GM21576 (cell line): ENCODE results near the gene TRIM37.
A peak's percentile ranks its signal among the peaks of the same experiment; 100 is the strongest.
"Not testable (repeated sequence)": the region's sequence is repeated elsewhere in the genome, so short reads cannot be mapped to it uniquely, and the experiment has no call there.

Source experiments
- ATAC-seq: cut with Tn5 transposase; IDR thresholded peaks from one replicate; pipeline ENCODE4 v1.9.1; 2021; ENCODE audit warnings: mild to moderate bottlenecking, moderate library complexity; ENCODE audit not compliant: unreplicated experiment

Gene TRIM37

GRCh38 chr17:59111539-59111938 lies 4.9 kb upstream of the TRIM37 start:
- ATAC-seq, result no peak

DNA sequence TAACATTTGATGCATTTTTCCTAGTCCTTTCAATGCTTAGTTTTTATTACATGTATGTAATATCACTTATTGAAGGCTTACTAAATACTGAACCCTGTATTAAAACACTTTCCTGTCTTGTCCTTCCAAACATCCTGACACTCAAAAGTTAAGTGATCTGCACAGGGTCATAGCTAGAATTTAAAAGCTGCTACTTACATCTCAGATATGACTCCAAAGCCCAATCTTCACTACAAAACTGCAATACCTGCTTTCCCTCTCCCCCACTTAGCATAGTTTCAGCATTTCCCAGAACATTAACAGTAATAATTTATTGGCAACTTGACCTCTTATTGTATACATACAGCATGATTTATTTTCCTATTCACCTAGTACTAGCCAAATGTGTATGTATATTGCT lies 4.3 kb upstream of the TRIM37 start:
- no peak for ATAC-seq

DNA sequence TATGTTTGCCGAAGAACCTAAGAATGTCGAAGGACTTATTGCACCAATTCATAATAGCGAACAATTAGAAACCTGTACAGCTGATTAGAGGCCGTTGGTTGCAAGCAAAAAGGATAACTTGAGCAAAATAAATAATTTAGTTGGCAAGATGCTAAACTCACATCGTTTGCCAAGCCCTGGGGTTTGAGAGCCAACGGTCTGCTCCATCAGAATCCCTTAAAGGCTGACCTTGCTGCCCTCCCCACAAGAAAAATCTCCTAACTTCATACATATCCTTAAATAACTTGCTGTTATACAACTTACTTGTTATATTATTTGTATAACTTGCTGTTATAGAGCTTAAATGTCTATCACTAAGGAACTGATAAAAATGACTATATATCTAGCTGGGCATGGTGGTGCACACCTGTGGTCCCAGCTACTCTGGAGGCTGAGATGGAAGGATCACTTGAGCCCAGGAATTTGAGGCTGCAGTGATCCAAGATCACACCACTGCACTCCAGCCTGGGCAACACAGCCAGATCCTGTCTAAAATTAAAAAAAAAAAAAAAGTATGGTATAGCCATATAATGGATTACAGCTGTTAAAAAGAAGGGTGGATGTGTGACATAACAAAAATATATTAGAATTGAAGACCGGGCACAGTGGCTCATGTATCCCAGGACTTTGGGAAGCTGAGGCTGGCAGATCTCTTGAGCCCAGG lies 1.9 kb upstream of the TRIM37 start:
- ATAC-seq, result no peak

GRCh38 chr17:59107306-59107670 lies 608 bp upstream of the TRIM37 start:
- ATAC-seq, result no peak

DNA sequence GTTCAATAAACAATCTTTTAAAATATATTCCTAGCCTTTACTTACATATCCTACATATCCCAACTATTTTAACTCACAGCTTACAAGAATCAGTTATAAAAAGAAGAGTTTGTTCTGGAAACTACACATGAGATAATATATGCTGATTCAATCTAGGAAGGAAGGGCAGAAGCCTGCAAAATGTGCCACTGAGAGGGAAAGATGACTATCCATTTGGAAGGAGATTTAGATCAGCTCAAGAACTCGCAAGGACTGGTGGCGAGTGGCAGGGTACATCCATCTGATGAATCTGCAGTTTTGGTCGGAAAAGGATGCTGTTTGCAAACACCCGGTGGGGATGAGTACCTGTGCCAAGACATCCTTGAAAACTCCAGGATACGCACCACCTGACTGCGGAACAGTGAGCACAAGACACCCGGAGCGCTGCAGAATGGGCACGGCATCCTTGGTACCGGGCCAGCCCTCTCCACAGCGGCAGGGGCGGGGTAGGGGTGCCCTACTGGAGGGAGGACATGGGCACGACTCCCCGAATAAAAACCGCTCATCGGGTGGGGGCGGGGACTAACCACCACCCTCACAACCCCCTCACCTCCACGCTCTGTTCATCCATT lies 723 bp downstream of the TRIM37 start:
- peak; percentile 25 for ATAC-seq

DNA sequence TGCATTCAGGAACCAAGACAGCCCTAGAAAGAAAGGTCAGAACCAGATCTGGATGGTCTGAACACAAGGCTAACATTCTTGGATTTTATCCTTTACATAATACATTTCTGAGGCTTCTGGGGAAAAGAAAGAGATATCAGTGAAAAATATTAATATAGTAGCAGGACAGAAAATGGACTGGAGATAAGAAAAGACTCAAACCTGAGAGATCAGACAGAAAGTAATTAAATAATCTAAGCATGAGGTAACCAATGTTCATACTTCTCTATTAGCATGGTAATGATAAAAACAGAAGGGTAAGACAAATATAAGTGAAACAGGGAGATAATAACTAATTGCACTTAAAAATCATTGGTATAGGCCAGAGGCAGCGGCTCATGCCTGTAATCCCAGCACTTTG lies 5.5 kb downstream of the TRIM37 start:
- no peak for ATAC-seq

- ATAC-seq, result no peak
Measured at GRCh38 chr17:59097876-59098275, 8.8 kb downstream of the TRIM37 start.

- ATAC-seq, result no peak
Measured at GRCh38 chr17:59094861-59095530, 11.7 kb downstream of the TRIM37 start.

DNA sequence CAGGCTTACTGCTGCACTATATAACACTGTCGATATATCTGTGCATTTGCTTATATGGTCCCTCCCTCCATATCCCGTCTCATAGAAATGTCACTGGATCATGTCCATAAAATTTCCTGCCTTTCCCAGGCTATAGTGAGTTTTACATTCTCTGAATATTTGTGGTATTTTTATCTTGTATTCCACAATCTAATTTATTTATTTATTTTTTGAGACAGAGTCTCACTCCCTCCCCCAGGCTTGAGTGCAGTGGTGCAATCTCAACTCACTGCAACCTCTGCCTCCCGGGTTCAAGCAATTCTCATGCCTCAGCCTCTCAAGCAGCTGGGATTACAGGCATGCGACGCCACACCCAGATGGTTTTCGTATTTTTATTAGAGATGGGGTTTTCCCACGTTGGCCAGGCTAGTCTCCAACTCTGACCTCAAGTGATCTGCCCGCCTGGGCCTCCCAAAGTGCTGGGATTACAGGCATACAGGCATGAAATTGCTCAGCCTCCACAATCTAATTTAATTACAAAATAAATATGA lies 12.9 kb downstream of the TRIM37 start:
- no peak for ATAC-seq

DNA sequence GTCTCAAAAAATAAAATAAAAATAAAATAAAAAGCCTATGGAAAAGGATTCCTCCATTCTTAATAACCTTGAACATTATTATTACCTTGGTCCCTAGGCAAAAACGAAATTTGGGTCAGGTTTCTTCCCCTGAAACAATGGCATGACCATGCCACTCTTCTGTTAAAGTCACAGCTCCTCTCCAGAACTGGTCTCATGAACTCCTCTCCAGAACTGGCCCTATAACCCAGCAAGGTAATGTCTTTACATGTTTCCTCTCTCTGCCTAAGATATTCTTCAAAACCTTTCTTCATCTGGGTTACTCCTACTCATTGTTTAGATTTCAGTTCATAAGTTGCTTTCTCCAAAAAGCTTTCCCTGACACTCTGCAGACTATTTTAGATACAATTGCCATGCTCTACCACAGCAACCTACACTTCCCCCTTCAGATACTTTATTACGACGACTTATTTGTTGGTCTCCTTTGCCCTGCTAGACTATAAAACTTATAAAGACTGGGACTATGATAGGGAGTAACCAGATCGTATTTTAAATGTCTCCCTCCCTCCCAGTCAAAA lies 13.5 kb downstream of the TRIM37 start:
- no peak for ATAC-seq

GRCh38 chr17:59090593-59090992 lies 16.1 kb downstream of the TRIM37 start:
- not testable (repeated sequence) for ATAC-seq

DNA sequence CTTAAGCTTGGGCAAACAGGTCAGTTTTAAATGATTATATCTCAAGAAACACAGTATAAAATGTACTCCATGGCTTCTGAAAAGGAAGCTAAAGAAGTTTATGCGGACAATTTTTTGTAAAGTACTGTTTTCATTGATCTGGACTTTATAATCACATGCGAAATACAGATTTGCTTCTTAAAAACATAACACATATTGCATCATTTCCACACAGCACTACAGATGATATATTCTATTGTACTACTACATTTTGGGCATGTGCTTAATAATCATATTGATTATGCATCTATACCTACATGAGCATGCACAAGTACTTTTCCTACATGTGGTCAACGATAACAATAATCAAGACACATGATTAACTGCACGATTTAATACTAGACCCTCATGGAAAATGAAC lies 22.5 kb downstream of the TRIM37 start:
- ATAC-seq, result no peak

DNA sequence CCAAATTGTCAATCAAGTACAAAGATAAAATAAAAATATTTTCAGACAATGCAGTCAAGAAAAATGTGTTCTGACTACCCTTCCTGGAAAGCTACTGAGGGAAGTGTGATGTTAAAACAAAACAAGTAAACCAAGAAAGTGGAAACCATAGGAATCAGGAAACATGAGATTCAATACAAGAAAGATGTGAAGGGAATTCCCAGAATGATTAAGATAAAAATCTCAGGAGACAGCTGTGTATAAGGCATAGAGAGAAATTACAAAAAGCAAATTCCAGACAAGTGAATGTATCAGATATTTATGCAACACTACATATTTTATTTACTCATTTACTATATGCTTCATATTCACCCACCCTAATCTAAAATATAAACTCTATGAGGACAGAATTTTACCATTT lies 32.2 kb downstream of the TRIM37 start:
- ATAC-seq, result no peak

DNA sequence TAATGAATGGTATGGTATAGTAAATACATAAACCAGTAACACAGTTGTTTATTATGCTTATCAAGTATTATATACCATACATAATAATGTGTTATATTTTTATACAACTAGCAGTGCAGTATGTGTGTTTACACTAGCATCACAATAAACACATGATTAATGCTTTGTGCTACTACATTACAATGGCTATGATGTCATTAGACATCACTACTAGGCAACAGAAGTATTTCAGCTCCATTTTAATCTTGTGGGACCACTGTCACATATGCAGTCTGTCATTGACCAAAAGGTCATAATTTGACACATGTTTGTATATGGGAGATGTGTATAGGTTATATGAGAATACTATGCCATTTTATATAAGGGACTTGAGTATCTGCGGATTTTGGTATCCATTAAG lies 32.7 kb downstream of the TRIM37 start:
- ATAC-seq, result no peak

GRCh38 chr17:59069856-59070255 lies 36.8 kb downstream of the TRIM37 start:
- no peak for ATAC-seq

DNA sequence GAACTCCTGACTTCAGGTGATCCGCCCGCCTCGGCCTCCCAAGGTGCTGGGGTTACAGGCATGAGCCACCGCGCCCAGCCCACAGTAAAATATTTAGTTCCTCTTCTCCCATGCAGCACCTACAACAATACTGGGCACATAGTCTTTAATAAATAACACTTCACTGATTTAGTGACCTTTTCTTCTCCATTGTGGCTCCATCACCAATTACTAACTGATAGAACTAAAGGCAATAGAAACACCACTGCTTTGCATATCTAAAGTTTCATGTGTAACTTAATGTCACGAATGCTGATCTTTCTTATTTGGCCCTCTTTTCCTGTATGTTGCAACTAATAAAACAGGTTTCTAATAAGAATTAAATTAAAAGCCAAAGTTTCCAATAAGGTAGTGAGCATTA lies 38.9 kb downstream of the TRIM37 start:
- no peak for ATAC-seq

DNA sequence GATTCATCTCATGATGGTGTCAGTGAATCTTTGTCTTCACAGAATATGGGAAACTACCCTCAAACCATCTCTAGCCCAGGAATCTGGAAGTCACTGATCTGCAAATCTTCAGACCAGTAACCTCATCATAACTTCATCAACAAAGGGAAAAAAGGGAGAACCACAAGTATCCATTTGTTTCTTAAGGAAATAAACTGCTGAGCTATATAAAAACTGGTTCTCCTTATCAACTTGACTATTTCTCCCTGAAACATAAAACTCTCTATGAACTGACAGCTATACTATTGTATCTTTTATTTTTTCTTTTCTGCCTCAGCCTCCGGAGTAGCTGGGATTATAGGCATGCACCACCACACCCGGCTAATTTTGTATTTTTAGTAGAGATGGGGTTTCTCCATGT lies 39.3 kb downstream of the TRIM37 start:
- ATAC-seq, result no peak

GRCh38 chr17:59062509-59062908 lies 44.2 kb downstream of the TRIM37 start:
- no peak for ATAC-seq

DNA sequence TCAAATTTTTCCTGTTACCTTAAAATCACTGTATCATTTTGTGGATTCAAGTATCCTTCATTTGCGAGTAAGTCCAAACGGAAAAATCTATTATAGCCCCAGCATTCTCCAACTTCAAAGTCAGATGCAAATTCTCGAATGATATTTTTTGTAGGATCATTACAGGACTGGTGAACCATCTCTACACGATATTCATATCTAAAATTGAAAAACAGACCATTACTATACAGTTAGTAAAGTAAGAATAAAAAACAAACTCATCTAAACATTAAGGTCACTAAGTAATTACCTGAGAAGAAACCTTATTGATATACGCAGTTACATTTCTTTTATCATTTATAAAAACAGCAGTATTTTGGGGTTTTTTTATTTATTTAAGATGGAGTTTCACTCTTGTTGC lies 49.8 kb downstream of the TRIM37 start:
- no peak for ATAC-seq

GRCh38 chr17:59049798-59050197 lies 56.9 kb downstream of the TRIM37 start:
- no peak for ATAC-seq

DNA sequence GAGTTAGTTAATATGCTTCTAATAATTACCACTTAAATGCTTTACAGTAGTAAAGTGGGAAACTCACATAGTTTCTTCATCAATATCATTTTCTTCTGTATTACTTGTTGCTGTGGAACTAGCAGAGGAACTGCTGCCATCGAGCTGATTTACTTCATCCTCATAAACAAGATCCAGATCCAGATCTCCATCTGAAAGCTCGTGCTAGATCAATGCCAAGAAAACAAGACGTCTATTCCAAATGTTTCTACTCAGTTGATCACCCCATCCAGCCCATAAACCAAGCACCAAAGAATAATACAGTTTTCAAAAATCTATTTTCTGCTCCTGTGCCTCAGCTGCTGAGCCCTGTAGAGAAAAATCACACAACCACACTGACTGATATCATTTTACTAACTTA lies 59.1 kb downstream of the TRIM37 start:
- no peak for ATAC-seq

DNA sequence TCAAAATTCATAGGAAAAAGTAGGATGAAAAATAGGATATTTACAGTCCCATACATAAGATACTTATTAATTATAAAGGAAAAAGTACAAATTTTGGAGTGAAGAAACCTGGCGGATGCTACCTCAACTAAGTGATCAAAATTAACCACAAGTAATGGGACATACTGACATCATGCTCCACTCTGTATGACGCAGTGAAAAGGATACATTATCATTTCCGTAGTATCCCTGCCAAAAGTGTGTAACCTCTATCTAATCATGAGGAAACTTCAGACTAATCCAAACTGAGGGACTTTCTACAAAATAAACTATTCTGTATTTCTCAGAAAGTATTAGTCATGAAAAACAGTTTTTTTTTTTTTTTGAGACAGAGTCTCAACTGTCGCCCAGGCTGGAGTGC lies 60.5 kb downstream of the TRIM37 start:
- no peak for ATAC-seq
